HG02642 (cell line): Measurements from ENCODE around the gene MNX1.

Experiments
- ATAC-seq: cut with Tn5 transposase; IDR thresholded peaks from one replicate; pipeline ENCODE4 v1.9.1; 2021; ENCODE audit warnings: mild to moderate bottlenecking; ENCODE audit not compliant: unreplicated experiment, poor library complexity

Gene MNX1

GRCh38 chr7:157010588-157011332 lies at the start of gene MNX1:
Gene MNX1, minus strand, starts transcription at chr7:157010663. Its CDS starts 313 bp downstream, at chr7:157010350.
- ATAC-seq: peak; percentile 81

- no peak for ATAC-seq
These were observed 49.1 kb upstream of the MNX1 start for GRCh38 chr7:157059534-157059933.

- no peak for ATAC-seq
These were observed 48.2 kb upstream of the MNX1 start for GRCh38 chr7:157058701-157059100.

- ATAC-seq: no peak
These were observed 47.6 kb upstream of the MNX1 start for GRCh38 chr7:157058068-157058467.

- ATAC-seq: no peak
These were observed 46.8 kb upstream of the MNX1 start for GRCh38 chr7:157056957-157057902.

- no peak for ATAC-seq
These were observed 45.8 kb upstream of the MNX1 start for GRCh38 chr7:157056246-157056645.

- no peak for ATAC-seq
These were observed 44.5 kb upstream of the MNX1 start for GRCh38 chr7:157054927-157055326.

GRCh38 chr7:157053118-157053517 lies 42.7 kb upstream of the MNX1 start:
- ATAC-seq: no peak

- no peak for ATAC-seq
These were observed 36.7 kb upstream of the MNX1 start for GRCh38 chr7:157047148-157047547.

GRCh38 chr7:157046681-157047080 lies 36.2 kb upstream of the MNX1 start:
- ATAC-seq: no peak

- ATAC-seq: no peak
These were observed 34.6 kb upstream of the MNX1 start for GRCh38 chr7:157044943-157045660.

- ATAC-seq: no peak
These were observed 33.8 kb upstream of the MNX1 start for GRCh38 chr7:157044147-157044687.

GRCh38 chr7:157043745-157044144 lies 33.3 kb upstream of the MNX1 start:
- ATAC-seq: no peak

- ATAC-seq: no peak
These were observed 31.2 kb upstream of the MNX1 start for GRCh38 chr7:157041514-157042277.

- ATAC-seq: no peak
These were observed 30.5 kb upstream of the MNX1 start for GRCh38 chr7:157041004-157041403.

GRCh38 chr7:157037635-157038034 lies 27.2 kb upstream of the MNX1 start:
- no peak for ATAC-seq

- no peak for ATAC-seq
These were observed 26.6 kb upstream of the MNX1 start for GRCh38 chr7:157037028-157037427.

GRCh38 chr7:157035979-157036378 lies 25.5 kb upstream of the MNX1 start:
- no peak for ATAC-seq

- no peak for ATAC-seq
These were observed 24.8 kb upstream of the MNX1 start for GRCh38 chr7:157035302-157035701.
